HPDE6-E6E7 (cell line): ENCODE measurements around the gene TSPAN14.

Source experiments
- DNase-seq: peaks from one replicate; pipeline ENCODE4 v3.0.0; 2011; ENCODE audit warnings: missing footprints; ENCODE audit errors: extremely low spot score

TSPAN14 gene

DNA sequence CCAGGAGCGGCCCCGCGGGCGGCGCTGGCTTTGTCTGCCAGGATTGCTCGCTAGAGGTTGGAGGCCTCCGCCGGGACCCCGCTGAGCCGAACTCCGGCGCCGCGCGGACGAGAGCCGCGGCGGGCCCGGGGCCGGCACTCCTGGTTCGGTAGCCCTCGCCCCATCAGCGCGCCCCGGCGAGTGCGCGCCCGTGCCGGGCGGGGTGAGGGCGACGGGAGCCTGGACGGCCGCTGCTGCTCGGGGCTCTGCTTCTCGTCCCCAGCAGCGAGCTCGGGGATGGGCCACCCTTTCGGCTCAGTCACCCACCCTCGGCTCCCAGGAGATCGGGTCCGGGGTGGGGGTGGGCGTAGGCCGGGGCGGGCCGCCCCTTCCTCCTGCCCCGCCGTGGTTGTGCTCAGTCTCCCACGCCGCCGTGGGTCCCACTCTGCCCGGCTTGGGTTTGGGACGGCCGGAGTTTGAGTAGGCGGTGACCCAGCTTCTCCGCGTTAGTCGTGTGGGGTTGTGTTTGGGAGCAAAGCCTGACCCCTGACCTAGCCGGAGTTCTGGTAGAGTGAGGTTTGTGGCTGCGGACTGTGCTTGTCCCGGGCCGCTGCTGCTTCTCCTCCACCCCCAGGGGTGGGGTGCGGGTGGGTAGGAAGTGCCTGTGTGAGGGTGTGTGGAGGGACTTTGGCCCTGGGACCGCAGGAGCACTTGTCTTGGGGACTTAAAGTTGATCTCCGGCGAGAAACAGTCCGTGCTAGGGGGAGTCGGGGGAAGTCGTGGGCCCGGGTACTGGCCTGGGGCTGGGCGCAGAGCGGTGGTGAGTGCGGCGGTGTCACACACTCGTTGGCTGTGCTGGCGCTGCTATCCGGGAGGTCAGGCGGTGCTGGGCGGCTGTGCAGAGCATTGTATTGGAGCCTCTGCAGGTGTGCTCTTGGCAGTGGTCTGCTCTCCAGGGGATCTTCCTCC lies 677 bp downstream of the TSPAN14 start:
- no peak for DNase-seq

DNA sequence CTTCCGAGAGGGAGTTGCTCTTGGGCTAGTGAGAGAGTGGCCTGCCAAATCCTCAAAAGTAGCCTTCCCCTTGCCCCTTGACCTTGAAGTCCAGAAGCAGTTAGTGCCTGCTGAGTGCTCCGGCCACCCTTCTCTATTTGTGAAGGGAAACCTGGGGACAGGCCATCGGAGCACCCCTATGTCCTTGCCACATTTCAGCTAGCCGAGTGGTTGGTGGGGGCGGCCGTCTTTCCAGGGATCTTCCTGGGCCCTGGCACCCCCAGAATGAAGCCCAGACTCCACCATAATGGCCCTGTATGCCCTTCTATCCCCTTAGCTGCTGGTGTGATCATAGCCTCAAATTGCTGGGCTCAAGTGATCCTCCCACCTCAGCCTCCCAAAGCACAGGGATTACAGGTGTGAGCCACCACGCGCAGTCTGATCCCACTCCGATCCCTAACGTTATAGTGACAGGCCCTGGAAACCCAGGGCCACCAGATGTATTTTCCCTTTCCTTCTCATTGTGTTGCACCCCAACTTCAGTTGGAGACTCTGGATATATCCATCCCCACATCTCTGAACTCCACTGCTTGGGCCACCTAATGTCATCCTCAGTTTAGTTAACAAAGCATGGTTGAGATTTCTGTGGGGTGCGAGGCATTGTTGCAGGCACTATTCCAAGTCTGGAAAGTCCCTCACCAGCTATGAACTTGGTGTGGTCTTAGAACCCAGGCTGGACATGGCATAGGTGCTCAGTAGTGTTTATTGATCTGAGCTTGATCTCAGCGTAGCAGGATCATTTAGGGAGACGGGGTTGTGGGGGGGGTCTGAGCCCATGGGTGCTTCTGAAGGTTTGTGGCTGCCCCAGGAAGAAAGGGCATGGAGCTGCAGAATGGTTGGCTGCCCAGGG lies 1.6 kb downstream of the TSPAN14 start:
- no peak for DNase-seq

DNA sequence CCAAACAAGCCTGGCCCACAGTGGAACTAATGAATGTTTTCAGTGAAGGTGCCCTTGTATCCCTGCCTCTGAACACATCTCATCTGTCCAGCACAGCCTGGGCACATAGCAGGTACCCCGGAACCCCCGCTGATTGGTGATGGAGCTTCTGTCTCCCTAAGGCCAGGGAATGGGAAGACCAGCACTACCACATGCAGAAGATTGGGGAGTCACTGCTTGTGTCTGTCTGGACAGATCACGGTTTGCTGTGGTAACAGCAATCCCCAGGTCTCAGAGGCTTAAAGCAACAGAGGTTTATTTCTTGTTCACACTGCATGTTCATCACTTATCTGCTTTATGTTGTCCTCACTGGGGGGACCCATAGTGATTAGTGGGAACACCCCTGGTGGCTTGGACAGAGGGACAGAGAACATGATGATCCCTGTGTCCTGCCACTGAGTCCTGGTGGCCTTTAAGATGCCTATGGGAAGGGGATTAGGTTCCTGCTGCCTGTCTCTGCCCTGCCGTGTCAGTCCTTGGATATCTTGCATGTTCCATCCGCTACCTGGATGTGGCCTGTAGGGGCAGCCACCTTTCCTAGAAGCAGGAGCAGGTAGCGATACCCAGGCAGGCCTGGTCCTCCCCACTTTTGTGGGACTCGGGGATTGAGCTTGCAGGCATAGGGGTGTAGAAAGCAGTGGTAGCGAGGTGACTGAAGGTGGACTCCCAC lies 3.6 kb downstream of the TSPAN14 start:
- no peak for DNase-seq

DNA sequence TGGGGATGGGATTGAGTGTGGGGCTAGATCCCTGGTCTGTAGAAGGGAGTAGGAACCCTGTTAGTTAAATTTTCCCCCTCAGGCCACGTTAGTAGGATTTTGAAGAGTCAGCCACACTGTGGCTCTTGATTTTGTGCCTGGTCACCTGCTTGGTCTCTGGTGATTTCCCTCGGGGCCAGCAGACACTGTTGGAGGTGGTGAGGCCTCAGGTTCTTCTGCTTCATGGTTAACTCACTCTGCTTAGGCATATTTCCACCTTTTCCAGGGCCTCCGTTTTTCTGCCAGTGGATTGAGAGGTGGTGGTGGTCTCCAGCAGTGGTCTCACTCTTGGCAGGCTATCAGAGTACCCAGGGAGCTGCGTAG lies 4.1 kb downstream of the TSPAN14 start:
- DNase-seq = no peak

DNA sequence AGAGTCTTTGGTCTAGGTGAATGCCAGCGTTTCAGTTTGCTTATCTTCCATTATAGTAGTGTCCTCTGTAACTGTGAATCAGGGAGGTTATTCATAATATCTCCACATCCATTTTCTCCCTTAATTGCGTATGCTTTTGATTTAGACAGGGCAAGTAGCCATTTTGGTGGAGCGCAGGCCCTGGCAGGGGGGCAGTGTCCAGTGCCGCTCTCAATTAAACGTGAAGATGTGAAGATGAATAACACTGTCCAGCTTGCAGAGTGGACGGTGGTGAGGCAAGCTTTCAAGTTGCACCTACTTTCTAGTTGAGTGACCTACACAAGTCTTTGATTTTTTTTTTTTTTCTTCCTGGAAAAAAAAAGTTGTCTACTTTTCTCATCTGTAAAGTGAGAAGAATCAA lies 4.5 kb downstream of the TSPAN14 start:
- no peak for DNase-seq

DNA sequence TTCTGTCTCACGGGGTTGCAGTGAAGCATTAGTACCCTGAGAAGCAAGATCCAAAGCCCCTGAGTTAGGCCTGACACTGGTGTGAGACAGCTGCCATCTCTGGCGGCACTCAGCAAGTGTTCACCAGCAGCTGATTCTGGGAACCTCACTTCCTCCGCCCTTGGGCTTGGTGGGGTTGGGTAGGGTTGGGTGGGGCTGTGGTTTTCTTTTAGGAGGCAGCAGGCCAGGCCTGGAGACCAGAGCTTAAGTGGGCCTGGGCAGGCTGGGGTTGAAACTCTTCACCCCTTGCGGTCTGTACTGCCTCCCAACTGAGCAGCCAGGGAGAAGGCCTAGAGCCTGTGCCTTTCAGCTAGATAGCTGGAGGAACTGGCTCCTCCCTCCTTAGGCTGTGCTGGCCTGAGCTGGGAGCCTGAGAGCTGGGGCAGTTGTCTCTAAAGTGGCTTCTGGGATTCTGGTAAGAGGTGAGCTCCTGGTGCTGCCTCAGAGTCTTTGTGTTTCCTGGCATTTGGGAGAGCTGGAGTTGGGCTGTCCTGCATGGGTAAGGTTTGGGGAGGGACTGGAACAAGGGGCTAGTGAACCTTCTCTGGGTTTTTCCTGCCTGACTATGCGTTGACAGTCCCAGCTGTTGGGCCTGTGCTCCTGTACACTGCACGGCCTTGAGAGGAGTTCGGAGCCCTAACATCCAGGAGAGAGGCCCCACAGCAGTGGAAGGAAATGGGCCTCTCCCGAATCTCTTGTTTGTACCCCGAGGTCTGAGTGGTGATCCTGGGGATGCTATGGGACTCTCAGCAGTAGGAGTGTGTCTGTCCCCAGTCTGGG lies 5.1 kb downstream of the TSPAN14 start:
- no peak for DNase-seq

DNA sequence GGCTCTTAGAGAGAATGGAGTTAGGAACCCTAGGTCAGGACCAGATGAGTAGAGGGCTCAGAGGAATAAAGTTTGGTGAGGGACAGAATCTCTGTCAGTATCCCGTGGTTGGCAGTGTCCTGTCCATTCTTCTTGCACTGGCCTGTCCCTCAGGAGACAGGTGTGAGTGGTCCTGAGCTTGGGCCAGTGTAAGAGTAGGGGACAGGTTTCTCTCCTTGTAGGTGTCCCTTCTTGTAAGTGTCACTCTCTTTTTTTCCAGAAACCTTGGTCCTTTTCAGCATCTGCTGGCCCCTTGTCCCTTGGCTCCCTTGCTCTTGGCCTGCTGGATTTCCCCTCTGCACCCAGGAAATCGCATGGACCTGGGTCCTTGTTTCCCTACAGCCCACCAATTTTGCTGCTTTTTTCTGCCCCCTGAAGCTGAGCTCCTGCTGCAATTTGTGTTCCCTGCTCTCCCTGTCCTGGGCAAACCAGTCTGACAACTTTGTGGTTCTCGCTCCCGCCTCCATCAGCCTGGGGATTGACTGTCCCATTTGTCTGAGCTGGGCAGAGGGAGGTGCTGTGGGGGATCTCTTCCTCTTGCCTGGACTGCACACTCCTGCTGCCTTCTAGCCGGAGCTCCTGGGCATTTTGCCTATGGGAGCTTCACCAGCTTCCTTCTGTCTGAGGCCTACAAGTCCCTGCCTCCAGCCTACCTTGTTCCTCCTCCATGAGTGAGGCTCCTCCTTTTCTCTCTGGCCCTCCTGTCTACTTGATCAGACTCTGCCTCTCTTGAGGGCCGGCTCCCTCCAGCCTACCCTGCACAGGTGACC lies 6.5 kb downstream of the TSPAN14 start:
- peak; percentile 90 for DNase-seq

DNA sequence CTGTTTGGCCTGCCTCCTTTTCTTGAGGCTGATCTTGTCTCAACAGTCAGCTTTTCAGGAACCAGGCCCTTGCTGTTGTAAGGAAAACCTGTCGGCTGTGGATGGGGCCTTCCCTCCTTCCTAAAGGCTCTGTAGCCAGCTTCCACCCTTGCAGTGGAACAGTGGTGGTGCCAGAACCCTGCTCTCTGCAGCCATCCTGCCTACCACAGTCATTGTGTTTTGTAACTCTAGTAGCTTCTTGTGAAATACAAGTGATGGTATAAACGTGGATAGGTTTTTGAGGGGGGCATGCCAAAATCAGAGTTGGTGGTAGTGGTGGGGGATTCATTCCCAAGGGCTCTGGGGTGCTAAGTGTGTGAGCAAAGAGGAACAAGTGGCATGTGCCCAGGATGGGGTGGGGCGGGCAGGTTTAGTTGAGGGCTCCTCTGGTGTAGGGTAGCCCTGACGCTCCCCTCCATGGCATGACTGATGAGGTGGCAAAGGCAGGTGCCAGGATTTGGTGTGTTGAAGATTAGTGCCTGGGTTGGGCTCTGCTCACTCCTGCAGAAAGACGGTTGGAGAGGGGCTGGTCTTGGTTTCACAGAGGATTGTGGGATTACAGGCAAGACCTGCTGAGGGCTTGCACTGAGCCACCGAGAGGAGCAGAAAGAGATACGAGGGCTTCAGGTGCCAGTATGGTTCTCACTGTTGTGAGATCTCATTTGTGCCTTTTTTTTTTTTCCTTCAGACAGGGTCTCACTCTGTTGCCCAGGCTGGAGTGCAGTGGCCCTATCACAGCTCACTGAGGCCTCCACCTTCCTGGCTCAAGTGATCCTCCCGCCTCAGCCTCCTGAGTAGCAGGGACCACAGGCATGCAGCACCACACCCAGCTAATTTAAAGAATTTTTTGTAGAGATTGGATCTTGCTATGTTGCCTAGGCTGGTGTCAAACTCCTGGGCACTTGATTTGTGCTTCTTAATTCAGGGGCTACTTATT lies 7.4 kb downstream of the TSPAN14 start:
- DNase-seq = no peak

DNA sequence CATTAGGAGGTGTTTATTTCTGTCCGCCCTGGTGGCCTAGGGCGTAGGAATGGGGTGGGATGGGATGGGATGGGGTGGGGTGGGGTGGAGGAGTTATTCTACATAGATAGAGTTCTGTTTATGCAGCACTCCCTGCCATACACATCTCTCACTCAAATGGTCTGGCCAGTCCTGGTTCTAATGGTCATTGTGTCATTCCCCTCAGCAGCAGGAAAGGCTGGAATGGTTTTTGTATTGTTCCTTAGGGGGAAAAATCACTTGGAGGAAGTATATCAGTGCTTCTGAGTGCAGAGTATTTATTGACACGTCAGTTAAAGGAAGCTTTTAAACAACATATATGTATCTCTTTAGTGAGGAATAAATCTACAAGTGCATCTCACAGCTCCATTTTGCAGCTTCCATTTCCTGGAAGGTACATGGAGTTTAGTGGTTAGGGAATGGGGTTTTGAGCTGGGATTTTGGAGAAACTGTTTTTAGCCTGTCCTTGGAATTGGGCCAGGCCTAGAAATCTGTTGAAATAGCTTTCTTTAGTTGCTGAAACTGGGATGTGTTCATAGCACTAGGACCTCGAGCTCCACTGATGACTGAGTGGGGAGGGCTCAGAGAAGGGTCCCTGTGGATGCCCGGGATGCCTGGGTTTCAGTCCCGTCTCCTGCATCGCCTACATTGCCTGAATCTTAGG lies 8.3 kb downstream of the TSPAN14 start:
- no peak for DNase-seq

DNA sequence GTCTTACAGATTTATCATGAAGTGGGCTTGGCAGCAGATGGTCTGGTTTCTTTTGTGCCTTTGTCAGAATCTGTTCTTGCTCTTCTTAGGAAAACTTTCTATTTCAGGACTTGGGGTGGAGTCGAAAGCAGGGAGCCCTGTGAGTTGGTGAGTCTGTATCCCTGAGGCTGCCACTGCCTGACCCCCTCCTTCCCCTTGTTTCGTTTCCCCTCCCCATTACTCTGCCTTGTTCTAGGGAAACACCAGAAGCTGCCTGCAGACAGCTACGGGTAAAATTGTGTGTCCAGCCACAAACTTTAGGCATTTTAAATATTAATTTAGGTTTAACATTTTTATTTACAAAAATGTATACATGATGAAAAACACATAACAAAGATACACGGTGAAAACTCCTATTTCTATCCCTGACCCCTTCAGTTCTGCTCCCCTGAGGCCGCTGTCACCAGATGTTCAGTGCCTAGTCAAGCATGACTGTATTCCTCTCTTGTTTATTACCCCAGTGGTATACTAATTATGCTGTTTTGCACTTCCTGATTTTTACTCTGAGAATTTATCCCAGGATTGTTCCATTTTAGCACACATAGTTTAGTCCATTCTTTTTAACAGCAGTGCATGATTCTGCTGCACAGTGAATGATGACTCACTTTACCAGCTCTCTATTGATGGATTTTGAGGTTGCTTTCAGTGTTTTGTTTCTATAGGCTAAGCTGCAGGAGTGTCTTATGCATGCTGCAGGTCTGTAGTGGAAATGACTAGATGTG lies 9.1 kb downstream of the TSPAN14 start:
- DNase-seq = no peak

DNA sequence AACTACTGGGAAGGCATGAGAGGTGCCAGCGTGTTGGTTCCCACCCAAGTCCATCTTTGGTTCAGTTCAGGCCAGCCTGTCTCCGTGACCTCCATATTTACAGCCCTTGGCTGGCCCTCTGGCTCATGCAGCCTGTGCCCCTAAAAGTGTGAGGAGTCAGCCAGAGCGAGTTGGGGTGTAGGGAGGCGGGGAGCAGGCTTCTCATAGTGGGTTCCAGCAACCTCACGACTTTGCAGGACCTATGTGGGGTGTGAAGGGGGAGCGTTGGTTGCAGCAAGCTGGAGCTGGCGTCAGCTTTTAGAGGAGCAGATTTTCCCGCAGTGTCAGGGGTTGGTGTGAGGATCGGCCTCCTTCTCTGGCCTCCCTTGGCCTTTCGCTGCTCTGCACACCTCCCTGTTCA lies 9.8 kb downstream of the TSPAN14 start:
- no peak for DNase-seq

DNA sequence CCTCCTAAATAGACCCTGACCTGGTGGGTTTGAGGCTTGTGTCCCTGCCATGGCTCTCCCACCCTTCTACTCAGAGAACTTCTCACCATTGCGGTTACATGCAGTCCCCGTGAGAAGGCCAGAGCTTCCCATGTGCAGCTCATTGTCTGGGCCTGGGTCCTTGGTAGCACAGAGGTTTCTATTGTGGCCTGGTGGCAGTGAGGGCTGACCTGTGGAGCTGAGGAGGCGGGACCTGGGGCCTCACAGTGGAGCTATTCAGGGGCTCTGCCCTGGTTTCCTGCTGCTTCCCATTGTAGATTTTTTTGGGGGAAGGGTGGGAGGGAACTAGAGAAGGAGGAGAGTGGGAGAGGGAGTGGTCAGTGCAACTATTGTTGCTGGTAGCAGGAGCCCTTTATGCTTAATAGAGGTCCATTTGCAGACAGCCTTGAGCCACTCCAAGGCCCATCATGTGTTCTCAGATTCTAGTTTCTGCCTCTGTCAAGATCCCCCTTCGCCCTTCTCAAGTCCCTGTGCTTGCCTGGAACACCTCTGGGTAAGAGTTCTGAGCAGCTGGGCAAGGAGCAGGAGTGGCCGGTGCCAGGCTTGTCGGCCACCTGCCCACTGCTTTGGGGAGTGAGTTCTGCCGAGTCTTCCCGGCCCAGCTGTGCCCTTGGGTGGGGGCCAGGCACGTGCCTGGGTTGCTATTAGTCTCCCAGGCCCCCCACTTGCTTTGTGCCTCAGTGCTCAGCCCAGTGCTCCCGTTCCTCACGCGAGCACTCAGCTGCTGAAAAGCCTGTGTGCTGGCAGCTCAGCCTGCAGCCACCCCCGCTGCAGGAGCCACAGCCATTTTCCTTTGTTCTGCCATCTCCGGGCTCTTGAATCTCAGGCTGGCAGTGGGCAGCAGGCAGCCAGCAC lies 10.7 kb downstream of the TSPAN14 start:
- no peak for DNase-seq

DNA sequence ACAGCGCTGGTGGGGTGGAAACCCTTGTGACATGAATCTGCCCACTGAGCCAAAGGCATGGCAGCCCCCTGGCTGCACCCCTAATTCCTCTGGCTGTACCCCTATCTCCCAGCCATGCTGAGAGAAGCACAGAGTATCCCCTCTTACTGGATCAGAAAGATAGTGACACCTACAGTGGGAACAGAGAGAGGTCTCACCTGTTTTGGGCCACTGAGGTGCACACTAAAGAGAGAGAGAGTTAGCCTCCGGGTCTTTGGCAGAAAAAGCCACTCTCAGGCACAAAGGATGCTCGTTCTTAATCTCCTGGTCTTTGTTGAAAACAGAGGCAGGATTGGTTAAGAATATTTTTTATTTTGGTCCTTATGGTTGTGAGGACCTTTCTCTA lies 11.3 kb downstream of the TSPAN14 start:
- no peak for DNase-seq

DNA sequence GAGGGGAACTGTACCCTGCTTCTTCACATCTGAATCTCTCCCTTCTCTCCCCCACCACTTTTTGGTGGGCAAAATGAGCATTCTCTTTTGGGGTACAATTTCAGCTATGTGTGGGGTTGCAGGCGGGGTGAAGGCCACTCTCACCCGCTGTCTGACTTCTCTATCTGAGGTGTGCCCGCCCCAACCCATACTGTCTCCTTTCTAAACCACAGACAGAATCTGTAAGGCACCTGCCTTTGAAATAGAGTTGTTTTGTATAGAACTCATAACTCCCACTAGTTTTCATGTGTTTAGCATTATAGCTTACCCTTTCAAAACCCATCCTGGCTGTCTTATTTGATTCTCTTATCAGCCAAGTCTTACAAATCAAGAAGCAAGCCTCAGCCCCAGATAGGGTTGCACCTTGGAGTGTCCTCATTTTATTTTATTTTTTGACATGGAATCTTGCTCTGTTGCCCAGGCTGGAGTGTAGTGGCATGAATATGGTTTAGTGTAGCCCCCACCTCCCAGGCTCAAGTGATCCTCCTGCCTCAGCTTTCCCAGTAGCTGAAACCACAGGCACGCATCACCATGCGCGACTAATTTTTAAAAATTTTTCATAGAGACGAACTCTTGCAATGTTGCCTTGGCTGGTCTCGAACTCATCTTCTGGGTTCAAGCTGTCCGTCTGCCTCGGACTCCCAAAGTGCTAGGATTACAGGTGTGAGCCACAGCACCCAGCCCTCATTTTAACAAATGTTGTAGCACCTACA lies 11.9 kb downstream of the TSPAN14 start:
- DNase-seq = no peak

DNA sequence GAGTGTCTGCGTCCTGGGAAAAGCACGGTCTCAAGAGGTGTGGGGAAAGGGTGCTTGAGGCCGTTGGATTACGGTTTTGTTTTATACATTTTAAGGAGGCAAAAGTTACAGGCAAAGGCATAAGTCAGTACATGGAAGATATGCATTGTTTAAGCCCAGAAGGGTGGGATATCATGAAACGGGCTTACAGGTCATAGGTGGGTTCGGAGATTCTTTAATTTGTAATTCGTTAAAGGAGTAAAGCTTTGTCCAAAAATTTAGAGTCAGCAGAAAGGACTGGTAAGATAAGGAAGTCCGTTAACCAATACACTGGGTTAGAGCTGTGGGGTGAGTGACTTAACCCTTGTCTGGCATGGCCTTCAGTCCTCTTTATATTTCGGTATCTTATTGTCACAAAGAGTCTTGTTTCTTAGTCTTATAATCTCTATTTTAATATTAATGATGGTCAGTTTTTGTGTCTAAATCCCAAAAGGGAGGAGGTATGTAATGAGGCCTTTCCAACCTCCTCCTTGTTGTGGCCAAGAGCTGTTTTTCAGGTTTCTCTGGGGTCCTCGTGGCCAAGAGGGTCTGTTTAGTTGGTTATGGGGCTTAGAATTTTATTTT lies 12.7 kb downstream of the TSPAN14 start:
- no peak for DNase-seq

DNA sequence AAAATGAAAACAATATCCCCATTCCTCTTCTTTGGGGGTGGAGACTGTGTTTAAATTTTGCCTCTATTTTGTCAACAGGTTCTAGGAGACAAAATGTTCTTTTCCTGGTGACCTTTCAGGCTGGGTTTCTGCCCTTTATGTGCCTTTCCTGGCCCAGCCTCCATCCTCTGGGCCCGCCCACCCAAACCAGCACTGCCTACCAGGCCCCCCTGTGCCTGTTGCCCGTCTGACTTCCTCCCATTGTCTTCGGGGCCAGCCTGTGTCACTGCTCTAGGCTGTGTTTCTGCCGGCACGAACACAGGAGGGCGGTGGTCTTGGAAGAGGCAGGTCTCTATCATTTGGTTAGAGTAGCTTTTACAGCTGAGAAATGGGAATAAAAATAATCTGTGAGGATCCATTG lies 13.9 kb downstream of the TSPAN14 start:
- no peak for DNase-seq
